HG03135 (cell line): Measurements from ENCODE around the gene NLRP12.
"Not testable (repeated sequence)": the region's sequence is repeated elsewhere in the genome, so short reads cannot be mapped to it uniquely, and the experiment has no call there.

ENCODE experiments used
- ATAC-seq: cut with Tn5 transposase; IDR thresholded peaks from one replicate; pipeline ENCODE4 v1.9.1; 2021; ENCODE audit warnings: mild to moderate bottlenecking, moderate library complexity; ENCODE audit not compliant: unreplicated experiment

Gene NLRP12

DNA sequence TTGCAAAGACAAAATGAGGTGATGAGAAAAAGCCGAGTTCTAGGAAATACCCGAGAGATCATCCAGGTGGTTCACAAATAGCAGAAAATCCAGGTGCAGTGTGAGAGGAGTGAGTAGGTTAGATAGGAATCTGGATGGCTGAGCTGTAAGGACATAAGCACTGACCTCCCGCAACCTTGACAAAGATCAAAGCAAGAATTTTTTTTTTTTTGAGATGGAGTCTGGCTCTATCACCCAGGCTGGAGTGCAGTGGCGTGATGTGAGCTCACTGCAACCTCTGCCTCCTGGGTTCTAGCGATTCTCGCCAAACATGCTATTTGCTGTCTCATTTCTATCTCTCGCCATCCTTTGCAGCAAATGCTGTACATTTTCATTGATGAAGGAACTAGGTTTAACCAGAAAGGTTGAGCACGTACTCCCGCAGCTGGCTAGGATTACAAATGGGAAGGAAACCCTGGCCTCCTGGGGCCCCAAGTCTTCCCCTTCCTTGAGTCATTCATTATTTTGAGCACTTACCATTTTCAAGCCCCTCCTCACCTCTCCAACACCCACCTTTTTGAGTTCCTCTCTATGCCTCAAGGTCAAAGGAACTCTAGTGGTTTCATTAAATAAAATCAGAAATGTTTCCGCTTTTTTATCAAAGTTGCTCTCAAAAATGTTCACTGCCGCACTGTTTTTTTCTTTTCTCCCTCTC, 38.8 kb downstream of the NLRP12 start:
- no peak for ATAC-seq

DNA sequence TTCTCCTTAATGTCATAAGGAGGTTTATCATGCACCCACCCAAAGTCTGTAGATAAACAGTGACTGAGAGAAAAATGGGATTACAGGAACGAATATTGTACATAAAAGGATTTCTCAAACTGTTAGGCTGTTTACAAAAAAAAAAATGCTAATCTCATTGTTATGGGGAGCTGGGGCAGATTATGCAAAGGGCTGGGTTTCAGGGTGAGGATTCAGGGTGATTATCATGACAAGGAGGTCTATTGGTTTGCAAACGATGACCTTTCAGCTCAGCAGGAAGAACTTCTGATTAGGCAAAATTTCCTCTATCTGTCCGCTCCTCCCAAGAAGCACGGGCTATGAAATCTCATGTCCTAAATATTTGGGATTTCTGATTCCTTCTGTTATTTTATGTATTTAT, 41.4 kb downstream of the NLRP12 start:
- ATAC-seq: no peak

DNA sequence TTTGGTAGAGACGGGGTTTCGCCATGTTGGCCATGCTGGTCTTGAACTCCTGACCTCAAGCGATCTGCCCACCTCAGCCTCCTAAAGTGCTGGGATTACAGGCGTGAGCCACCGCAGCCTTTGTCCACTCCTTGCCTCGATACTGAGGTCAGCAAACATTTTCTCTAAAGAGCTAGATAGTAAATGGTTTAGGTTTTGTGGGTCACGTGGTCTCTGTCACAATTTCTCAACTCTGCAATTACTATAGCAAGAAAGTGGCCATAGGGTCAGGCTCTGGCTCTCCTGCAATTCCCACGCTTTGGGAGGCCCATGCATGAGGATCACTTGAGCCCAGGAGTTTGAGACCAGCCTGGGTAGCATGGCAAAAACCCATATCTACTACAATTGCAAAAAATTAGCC, 42.8 kb downstream of the NLRP12 start:
- ATAC-seq: not testable (repeated sequence)

DNA sequence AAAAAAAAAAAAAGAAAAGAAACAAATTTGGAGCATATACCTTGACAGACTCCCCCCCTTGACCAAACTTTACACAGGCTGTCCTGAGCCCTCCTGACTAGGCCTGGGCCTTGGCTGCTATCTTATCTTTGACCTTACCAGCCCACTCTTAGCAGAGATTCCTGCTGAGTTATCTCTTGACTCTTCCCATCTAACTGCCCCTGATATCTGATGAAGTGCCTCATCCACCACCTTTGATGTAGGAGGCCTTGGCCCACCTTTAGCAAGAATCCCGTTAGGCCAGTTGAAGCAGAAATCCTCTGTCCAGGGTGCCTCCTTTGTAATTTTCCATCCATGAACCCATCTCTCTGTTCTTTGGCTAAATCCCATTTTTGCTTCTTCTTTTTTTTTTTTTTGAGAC, 43.6 kb downstream of the NLRP12 start:
- ATAC-seq: no peak

DNA sequence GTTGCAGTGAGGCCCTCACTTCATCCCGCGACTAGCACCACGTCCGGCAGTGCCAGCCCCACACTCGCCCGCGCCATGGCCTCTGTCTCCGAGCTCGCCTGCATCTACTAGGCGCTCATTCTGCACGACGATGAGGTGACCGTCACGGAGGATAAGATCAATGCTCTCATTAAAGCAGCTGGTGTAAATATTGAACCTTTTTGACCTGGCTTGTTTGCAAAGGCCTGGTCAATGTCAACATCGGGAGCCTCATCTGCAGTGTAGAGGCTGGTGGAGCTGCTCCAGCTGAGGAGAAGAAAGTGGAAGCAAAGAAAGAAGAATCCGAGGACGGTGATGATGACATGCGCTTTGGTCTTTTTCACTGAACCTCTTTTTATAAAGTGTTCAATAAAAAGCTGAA, 48.6 kb downstream of the NLRP12 start:
- ATAC-seq: no peak

DNA sequence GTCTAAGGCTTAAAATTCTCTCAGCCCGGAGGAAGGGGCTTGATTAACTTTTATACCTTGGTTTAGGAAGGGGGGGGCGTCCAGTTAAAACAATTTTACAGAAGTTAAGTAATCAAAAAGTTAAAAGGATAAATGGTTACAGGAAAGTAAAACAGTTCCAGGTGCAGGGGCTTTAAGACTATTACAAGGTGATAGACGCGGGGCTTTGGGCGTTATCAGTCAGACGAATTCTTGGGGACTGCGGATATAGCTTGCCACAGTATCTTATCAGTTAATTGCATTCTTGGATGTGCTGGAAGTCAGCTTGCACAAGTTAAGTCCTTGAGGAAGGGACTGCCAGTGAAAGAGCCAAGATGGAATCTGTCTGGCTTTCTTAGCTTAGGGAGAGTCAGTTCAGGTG, 49.6 kb downstream of the NLRP12 start:
- ATAC-seq: not testable (repeated sequence)

DNA sequence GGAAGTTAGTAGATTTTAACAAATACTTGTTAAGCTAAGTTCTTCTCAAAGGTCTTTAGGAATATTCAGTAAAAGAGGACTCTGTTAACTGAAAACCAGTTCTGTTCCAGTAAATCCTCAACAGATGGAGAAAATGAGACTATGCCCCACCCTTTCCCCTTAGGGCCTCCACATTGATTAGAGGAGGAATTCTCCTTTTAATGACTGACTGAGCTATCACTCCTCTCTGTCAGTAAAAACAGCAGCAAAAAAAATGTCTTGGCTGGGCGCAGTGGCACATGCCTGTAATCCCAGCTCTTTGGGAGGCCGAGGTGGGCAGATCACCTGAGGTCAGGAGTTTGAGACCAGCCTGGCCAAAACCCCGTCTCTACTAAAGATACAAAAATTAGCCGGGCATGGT, 50.1 kb downstream of the NLRP12 start:
- ATAC-seq: no peak

DNA sequence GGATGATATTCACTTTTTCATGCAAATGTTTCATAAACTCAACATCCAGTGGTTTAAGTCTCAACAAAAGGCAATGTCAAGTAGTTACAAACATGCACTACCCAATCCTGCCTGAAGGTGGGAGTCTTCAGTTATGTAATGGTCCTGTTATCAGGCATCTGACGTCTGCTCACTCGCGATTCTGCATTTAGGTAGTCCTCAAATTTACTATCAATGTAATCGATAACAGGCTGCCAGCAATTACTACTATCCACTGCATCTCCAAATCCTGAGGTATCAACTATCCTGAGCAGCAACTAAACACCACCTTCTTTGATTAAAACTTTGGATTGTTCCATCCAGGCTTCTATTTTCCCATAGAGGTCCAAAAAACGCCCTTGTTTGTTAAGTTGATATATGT, 51.2 kb downstream of the NLRP12 start:
- ATAC-seq: no peak

DNA sequence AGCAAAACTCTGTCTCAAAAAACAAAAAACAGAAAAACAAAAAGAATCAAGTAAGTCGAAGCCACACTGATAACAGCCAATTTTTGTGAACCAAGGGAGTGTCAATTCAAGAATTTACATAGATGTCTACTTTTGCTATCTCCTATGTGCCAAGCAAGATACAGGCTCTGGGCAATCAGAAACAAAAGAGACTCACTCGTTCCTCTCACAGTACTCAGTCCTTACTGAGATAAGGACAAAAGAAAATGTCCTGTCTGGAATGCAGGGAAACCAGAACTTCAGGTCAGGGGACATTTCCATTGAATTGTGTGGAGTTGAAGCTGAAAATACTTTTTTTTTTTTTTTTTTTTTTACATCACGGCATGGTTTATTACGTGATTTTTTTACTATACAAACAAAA, 53.0 kb downstream of the NLRP12 start:
- no peak for ATAC-seq

DNA sequence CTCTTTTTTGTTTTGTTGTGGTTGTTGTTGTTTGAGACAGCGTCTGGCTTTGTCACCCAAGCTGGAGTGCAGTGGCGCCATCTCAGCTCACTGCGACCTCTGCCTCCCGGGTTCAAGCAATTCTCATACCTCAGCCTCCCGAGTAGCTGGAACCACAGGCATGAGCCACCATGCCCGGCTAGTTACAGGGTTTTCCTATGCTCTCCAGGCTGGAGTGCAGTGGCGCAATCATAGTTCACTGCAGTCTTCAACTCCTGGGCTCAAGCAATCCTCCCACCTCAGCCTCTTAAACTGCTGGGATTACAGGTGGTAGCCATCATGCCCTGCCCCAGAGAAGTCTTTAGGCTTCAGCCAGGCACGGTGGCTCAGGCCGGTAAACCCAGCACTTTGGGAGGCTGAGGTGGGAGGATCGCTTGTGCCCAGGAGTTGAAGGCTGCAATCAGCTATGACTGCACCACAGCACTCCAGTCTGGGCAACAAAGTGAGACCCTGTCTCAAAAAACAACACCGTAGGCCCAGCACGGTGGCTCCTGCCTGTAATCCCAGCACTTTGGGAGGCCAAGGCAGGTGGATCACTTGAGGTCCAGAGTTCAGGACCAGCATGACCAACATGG, 54.3 kb downstream of the NLRP12 start:
- not testable (repeated sequence) for ATAC-seq

DNA sequence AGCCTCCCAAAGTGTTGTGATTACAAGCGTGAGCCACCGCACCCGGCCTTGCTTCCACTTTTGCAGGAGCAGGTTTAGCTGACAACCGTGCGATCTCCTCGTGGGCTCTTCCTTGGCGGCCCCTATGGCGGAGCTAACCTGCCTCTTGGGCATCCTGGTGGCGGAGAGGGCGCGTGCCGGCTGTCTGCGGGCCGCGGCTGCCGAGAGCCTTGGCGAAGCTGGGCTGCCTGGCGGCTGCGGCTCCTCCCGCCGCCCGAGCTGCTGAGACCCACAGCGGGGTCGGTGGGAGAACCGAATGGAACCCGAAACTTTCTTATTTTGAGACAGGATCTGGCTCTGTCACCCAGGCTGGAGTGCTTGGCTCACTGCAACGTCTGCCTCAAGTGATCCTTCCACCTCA, 55.7 kb downstream of the NLRP12 start:
- no peak for ATAC-seq

DNA sequence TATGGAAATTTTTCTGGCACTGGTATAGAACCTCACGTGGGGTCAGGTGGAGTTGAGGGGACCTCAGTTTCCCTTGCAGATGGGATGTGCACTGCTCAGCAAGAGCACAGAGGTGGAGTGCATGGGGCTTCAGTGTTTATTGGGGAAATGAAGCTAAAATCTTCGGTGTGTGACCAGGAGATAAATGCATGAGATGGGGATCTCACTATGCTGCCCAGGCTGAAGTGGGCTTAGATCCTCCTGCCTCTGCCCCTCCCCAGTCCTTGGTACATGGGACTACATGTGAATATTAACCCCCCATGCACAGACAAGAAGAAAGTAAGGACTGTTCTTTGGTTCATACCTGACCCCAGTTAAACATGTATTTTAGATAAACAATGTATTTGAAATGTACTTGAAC, 65.1 kb downstream of the NLRP12 start:
- not testable (repeated sequence) for ATAC-seq
